ENCODE measurements around the gene NAT16. TPM values are rescaled to one million over a fixed set of nuclear protein-coding genes. Genes with fewer than 3 reads are reported as not detected.
A peak's percentile ranks its signal among the peaks of the same experiment; 100 is the strongest.

Gene NAT16
- total and polyA plus RNA-seq, 9 of the 15 experiments (the other 6 are each of a cell fraction or from before 2014, with no cell fraction given) = 0.04 TPM; not detected in 8

DNA sequence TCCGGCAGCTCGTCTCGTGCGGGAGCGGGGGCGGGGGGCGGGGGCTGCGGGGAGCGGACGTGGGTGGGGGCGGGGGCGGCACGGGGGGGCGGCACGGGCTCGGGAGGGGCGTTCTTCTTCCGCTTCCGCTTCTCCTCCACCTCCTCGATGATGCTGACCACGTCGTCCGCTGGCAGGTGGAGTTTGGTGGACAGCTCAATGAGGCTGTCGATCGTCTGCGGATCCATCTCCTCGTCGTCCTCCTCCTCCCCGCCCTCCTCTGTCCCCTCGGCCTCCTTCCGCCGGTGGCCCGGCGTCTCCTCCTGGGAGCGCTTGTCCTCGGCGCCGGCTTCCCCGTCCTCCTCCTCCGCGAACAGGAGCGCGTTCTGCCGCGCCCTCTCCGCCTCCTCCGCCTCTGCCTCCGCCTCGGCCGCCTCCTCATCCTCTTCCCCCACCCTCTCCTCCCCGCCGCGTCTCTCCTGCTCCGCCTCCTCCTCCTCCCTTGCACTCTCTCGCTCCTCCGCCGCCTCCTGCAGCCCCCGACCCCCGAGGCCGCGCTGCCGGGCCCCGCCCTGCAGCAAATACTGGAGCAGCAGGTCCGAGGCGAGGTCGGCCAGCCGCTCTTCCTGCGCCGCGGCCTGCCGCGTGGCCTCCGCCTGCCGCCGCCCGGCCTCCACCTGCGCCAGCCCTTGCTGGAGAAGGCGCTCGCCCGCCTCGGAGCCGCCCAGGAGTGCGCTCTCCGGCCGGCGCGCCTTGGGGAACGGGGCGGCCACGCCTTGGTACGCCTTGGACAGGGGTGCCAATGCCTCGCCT lies 16.6 kb downstream of the NAT16 start:
- ChIA-PET CTCF (ENCODE audit: low intra/inter-chr PET ratio) (no interaction called here), POLR2A (interaction anchor here (0.6 to 0.7 kb wide), 3 partner anchors 14 to 628 kb away, joined by 3 read pairs; no protein-coding TSS in a partner anchor)
- no peak overlapping the region; the same call in 1 of the 3 replicates for H3K27ac ChIP-seq (ENCODE audit: extremely low read depth, low read depth, low read length)
- peaks cover 12% of the 10 kb centered on the region for H4K20me1 ChIP-seq (replicated peaks; ENCODE audit: control insufficient read depth, insufficient read depth, low read length)
- WGBS (ENCODE audit: insufficient coverage, low coverage, missing lambda C conversion rate) = under 1% methylated on average over 47 of the region's 92 CpGs
- in situ Hi-C loops (cut with MboI) = no loop called here
- H3K27me3 ChIP-seq (ENCODE audit: control insufficient read depth in 2 of 2, insufficient read depth in 2 of 2, low read length in 2 of 2) = peaks cover 5 to 15% of the 10 kb centered on the region in 2 experiments; a peak in 2 of 5 replicates
- peak overlapping the region in 1 of 2 experiments; percentile 90; a peak in 3 of 4 replicates for H3K9ac ChIP-seq (ENCODE audit: insufficient read depth in 1 of 2, low read depth in 2 of 2, low read length in 2 of 2)
- DNase-seq (ENCODE audit: extremely low read depth in 1 of 4, low spot score in 3 of 4) = peak; percentile 74 to 79 (median 78)
- H3K4me3 ChIP-seq = peak overlapping the region; percentile 35
- H3K4me1 ChIP-seq (replicated peaks in 1 of 2; ENCODE audit: control insufficient read depth in 2 of 2, insufficient read depth in 2 of 2, low read length in 2 of 2) = peaks cover 20 to 57% of the 10 kb centered on the region in 2 experiments; a peak in 4 of 5 replicates
- H3K9me3 ChIP-seq (replicated peaks; ENCODE audit: control insufficient read depth, insufficient read depth, low read depth, low read length) = no peaks in the 10 kb centered on the region
- peak; percentile 53 for ATAC-seq
- H3K9me1 ChIP-seq (ENCODE audit: control insufficient read depth, insufficient read depth, low read length) = no peaks in the 10 kb centered on the region
- peak overlapping the region; percentile 71 for H3K4me2 ChIP-seq (ENCODE audit: insufficient read depth, low read length)
- intact Hi-C loops (cut with micrococcal nuclease) = no loop called here
- no peak for FAIRE-seq
- H3K36me3 ChIP-seq (ENCODE audit: control insufficient read depth, insufficient read depth, low read length) = peaks cover 22% of the 10 kb centered on the region; the same call in 1 of the 3 replicates
- H2AFZ ChIP-seq (ENCODE audit: low read depth, low read length) = peak overlapping the region; percentile 79
- no TSS peak for BruUV-seq (replicated peaks)
- H3K79me2 ChIP-seq (ENCODE audit: control insufficient read depth, insufficient read depth, low read length) = no peaks in the 10 kb centered on the region
- TF ChIP-seq CREB1 (IDR thresholded peaks at IDR 0.05) (no peak), CREB1 (CRISPR knock-in tag; IDR thresholded peaks at IDR 0.05) (no peak), RBFOX2 (IDR thresholded peaks at IDR 0.05; ENCODE audit: low read depth, low read length) (peak; percentile 65), DEAF1 (CRISPR knock-in tag; IDR thresholded peaks at IDR 0.05) (no peak), RBM25 (IDR thresholded peaks at IDR 0.05; ENCODE audit: low read depth, low read length, severe bottlenecking) (no peak), E4F1 (CRISPR knock-in tag; IDR thresholded peaks at IDR 0.05; ENCODE audit: borderline replicate concordance) (no peak), AFF4 (CRISPR knock-in tag; IDR thresholded peaks at IDR 0.05) (no peak), ZBTB43 (CRISPR knock-in tag; IDR thresholded peaks at IDR 0.05) (no peak), RBM39 (optimal IDR thresholded peaks at IDR 0.05; ENCODE audit: low read depth, low read length) (no peak), ZFP36 (IDR thresholded peaks at IDR 0.05; ENCODE audit: low read depth, low read length, partially characterized antibody) (no peak), TEAD2 (tag; IDR thresholded peaks at IDR 0.05) (no peak)
